HUDEP-2 (cell line): Measurements from ENCODE around the gene BCAN.

Experiments
- DNase-seq, 76 experiments: peaks; one replicate each; lab custom pipeline; 2025; ENCODE audit not compliant: unreplicated experiment in 76 of 76; lab: John Stamatoyannopoulos, UW

BCAN gene

DNA sequence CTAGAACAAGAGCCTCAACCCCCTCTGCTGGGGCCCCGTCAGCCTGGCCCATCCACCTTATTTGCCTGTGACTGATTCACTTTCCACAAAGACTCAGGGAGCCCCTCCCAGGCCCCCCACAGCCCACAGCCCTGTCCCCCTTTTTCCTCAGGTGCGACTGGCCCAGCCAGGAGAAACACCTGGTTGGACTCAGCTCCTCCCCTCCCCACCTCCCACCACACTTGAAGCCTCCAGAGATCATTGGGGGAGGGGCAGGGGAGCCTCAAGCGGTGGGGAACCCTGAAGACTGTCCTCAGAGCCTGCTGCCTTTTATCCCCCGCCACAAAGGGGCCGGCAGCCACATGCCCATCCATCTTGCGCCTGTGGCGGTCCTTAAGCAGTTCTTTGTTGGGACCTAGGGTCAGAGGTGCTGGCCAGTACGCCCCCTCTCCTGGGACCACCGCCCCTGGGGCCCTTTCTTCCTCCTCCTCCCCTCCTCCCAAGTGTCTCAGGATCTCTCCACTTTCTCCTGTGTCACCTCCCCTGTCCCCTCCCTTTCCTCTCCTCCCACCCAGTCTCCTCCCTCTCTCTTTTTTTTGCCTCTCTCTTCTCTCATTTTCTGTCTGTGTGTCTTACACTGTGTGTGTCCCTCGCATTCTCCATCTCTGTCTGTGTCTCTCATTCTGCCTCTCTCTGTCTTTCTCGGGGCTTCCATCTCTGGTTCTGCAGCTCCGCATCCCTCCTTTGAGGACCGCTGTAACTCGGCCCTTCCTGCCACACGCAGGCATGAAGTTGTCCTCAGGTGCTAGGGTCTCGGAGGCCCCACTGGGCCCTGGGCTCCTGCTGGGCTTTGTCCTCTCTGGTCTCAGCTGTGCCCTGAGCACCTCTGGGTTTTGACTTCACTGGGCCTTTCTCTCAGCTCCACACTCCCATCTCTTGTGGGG, 51.3 kb downstream of the BCAN start:
- DNase-seq: peak in 7 of 76 experiments; percentile 12 to 27 (median 18)

DNA sequence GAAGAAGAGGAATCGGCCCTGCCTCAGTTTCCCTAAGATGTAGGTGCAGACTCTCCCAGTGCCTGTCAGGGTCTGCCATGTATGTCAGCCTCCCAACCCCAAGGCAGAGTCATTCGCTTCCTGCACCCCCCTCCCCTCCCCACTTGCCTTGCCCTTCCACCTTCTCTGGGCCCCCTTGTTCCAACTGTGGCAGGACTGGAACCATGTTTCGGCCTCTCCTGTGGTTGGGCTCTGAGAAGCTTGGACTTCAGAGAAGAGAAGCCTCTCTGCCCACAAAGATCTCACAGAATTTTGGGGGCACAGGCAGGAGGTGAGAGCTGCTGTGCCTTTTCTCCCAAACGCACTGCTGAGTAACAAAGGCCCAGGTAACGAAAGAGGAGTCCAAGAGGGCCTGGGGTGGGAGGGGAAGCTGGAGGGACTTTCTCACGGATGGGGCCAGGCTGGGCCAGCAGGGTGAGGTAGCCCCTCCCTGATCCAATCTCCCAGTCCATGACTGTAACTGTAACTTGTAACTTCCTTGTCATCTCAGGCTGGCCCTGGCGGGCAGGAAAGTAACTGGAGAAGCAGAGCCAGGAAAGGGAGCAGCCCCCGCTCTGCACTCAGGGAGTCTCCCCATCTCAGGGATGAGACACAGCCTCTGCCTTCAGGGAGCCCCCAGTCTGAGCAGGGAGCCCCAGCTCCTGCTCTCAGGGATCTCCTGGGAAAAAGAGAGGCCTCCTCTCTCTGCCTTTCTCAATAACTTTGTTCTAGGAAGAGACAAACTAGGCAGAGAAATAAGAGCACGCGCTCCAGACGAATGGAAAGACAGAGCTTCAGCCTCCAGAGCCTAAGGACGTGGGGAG, 52.2 kb downstream of the BCAN start:
- no peak for DNase-seq

DNA sequence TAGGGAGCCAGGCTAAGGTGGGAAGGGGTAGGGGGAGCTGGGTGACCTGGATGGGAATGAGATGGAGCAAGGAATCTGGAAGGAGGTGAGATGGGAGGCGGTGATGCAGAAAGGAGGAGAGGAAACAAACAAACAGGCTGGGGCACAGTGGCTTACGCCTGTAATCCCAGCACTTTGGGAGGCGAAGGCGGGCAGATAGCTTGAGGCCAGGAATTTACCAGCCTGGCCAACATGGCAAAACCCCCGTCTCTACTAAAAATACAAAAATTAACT, 52.7 kb downstream of the BCAN start:
- DNase-seq: no peak

DNA sequence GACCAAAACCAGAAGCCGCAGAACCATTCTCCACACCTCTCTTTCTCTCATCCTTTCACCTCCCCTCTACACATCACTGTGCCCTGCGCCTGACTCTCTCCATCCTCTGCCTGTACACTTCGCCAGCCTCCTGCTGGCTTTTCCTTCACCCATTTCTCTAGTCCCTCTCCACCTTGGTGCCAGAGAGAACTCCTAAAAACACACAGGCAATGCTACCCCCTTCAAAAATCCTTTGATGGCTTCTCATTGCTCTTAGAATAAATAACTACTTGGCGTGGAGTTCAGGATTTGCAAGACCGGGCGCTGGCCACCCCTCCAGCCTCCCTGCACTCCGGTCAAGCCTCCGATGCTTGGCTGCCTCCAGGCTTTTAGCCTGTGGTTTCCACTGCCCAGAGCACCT, 54.8 kb downstream of the BCAN start:
- DNase-seq: no peak

DNA sequence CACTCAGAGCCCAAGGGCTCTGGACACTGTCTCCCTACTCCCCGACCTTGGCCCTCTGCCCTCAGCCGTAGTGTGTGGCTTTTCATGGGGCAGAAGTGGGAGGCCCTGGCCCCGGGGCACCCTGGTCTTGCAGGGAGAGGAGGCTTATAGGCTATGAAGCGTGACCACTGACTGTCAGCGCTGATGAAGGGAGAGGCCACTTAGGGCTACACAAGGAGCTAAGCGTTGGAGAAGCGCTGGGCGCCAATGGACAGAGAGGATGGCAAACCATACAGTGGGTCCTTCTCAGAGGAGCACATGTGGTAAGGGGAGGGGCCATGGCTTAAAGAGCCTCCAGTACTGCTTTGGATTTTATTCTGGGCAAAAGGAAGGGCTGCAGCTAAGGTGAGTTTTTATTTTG, 55.6 kb downstream of the BCAN start:
- DNase-seq: no peak

DNA sequence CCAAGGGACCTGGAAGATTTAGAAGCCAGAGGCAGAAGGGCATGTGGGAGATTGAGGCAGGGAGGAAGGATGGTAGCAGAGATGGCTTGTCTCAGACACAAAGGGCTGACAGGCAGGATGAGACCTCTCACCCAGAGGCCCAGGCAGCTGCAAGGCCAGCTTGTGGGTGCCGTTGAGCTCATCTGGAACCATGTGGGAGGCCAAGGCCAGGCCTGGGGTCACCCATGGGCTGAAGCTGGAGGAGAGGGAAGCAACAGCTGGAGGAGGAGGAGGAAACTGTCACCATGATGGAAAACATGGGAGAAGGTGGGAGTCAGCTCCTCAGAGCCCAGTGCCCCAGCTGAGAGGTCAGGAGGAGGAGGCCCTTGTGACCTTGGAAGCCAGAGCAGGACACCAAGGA, 57.1 kb downstream of the BCAN start:
- DNase-seq: no peak

DNA sequence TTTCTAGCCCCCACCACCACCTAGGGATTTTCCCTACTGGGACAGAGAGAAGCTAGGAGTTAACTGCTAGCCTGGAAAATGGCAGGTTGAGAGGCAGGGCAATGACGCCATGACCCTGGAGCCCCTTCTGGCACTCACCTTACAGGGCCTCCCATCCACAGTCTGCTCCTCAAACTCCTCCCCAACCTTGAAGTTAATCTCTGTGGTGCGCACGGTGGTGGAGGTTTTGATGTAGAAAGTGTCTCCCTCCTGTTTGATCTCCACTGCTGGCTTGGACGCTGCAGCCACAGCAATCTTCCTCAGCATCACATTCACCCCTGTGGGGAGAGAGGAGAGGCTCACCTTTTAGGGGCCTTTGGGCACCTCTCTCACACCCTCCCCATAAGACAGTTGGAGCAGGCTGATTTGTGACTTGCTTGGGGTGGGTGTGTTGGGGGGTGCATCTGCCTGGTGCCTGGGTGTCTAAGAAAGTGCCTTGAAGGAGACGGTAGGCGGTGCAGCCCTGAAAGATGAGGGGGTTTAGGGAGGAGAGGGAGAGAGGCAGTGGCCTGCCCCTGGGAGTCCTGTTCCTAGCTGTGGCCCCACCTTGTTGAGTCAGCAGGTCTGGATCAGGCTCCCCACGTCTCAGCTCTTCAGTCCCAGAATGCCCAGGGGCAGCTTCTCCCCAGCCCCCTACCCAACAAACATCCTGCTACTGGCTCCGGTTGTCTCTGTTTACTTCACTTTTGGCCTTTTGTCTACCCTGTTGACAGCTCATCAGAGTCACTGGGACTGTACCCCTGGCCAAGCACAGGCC, 59.0 kb downstream of the BCAN start:
- DNase-seq: no peak

DNA sequence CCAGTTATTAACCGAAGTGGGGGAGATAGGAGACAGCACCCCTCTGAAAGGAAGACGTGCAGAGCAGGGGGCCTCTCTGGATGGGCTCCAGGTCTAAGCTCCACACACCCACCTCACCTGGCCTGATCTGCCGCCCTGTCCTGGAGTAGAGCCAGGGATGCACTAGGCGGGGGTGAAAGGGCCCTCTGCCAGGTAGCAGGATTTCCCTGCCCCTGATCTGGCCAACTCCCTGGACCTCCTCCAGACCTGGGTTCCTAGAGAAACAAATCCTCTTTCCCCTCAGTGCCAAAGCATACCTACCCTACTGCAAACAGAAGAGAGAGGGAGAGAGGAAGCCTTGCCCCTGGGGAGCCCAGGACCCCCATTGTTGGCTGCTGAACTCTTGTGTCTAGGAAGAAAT, 61.4 kb downstream of the BCAN start:
- no peak for DNase-seq

DNA sequence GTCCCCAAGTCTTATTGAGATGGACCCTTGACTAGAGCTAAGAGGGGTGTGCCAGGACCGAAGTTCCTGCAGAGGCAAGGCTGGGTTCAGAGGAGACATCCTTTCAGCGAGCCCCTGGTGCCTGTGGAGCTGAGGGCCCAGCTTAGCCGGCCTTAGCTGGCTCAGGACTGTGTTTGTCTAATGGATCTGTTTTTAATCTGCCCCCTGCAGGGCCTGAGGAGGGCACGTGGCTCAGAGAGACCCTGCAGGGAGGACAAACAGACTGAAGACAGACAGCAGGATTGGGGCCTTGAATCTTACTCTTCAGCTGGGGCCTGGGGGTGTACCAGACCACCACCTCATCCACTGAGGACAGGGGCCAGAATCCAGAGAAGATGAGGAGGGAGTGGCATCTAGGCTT, 61.8 kb downstream of the BCAN start:
- no peak for DNase-seq

DNA sequence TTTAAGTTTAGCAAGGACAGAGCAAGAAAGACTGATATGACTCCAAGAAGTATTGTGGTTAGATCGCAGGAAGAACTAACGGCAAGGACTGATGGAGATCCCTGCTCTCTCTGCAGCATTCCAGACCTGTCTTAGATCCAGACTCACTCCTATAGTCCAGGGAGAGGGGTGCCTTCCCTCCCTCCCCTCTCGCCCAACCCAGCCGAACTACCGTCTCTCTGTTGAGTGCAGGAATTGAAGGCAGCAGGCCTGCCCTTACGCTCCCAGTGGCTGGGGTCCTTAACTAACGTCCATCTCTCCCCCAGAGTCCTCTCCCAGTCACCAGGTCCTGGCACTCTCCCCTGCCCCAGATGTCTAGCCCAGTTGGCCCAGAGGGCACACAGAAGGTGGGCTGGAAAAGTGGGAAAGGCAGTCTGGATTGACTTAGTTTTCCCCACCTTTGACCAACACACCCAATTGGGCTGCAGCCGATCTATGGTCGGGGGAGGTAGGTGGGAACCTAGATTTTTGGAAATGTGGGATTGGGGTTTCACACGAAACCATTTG, 62.3 kb downstream of the BCAN start:
- no peak for DNase-seq

DNA sequence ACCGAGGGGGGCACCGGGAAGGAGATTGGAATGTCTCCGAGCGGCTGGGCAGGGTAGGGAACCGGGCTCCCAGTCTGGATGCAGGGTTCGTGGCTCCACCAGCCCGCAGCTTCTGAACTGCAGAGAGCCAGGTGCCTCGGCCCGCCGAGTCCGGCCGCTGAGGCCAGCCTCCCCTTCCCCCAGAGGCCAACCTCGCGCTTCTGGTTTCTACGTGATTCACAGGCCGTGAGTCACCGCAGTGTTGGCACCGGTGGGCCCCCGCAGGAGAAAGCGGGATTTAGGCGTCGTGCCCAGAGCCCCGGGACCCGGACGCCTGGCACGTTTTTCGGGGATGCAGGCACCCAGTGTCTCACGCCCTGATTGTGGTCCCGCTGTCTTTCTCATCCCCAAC, 63.0 kb downstream of the BCAN start:
- DNase-seq: no peak

DNA sequence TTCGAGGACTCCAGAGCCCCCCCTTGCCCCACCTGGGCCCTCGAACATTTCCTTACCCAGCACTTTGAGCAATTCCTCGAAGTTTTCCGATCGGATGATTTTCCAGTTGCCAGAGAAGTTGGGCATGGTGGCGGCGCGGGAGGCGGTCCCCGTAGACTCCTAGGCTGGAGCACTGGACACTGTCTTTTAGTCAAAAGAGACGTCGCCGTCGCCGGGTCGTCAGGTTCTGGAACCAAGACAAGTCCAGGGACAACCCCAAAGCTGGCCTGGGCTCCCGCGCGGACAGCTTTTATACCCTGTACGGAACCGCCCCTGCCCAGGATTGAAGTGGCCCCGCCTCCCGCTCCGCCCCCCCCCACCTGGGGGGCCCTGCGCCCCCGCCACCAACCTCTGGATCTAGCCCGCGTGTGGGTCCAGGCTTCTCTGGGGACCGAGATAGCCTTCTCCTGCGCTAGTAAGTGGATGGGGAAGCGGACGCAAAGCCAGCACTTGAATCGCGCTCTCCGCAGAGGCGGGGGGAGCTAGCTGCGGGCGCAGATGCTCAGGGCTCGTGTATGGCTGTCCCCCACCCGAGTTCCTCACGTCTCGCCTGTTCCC, 63.5 kb downstream of the BCAN start, which contains the start of gene CRABP2:
TSS of gene CRABP2 (minus strand) at position 263 of the 597 bp plus-strand sequence. CDS start at position 126, 137 bp downstream.
- DNase-seq: no peak

DNA sequence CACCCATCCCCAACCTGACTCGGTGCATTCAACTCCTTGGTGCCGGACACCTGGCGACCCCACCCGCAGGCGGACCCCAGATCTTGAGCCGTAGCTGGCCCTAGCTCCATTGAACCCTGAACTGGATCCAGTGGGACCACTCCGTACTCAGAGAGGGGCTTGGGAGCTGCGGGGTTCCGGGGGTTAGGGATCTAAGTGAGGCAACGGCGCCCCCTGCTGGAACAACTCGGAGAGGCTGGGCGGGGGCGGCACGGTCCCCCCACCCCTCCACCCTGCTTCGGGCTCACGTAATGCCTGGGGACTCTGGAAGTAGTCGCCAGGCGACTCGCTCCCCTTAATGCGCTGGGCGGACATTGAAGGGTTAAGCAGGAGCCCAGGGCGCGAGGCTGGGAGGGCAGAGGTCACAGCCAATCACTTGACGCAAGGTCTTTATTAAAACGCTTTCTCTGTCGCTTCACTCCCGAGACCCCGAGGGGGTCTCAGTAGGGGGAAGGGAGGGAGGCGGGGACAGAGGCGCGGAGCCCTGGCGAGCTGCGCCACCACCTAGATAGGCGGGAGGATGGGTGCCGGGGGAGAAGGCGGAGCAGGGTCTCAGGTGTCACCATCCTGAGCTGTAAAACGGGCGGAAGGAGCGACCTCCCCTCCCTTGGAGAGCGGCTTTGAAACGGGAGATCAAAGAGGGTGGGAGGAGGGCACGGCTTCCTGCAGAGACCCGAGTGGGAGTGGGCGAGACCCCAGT, 64.2 kb downstream of the BCAN start:
- DNase-seq: peak in 20 of 76 experiments; percentile 7 to 36 (median 16)

DNA sequence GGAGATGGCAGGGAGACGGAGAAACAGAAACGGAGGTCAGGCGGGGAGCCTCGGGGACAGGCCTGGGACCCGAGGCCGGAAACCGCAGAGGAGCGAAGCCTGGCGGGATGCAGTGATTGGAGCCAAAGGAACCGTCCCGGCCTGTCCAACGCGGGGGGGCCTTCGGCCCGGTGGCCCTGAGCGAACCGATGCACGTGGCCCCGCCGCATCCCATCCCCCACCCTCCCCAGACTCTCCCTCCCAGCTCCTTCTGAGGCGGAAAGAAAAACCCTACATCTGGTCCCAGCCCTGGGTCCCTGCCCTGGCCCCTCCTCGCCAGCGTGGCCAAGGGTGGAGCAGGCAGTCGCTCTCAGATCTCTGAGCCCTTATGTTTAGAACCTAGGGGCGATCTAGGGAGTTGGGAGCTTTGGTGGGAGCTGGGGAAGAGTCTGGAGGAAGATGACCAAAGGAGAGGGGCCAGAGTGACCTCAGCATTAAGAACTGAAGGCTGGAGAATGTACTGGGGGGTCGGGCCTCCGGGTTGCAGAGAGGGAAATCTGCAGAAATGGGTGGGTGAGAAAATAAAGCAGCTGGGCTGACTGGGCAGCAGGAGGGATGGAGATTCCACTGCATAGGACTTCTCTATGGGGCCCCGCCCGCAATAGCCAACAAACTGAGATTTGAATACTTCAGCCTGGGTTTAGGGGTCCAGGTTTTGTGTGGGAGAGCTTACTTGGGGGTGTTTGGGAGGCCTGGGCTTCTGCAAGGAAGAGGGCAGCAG, 64.9 kb downstream of the BCAN start:
- no peak for DNase-seq

DNA sequence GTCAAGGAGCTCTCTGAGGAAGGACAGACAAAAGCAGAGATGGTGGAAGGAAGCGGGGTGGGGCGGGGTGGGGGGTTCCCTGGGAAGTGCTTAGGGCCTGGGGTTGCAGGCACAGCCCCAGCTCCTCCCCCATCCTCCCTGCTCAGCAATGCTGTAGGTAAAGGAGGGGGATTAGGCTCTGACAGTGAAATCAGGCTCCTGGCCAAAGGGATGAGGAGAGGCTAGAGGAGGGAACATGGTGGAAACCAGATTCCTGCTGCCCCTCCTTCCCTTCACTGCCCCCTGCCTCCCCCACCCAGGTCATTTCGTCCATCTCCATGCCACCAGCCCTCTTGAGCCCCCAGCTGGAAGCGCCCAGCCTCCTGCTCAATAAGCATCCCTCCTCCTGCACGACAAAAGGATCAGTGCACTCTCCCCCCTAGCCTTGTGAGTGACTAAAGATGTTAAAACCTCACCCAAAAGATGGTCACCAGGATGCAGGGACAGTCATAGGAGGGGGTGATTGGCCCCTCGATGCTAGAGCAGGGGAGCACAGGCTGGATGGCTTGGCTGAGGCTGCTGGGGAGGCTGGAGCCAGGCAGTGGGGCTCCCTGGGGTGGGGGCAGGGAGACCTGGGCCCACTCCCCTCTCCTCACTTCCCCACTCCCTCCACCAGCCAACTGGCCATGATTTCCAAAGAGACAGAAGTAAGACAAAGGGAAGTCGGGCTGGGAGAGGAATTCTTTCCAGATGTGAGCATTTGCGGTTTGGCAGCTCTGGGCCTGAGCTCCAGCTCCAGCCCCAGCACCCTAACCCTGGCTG, 65.7 kb downstream of the BCAN start:
- DNase-seq: no peak

DNA sequence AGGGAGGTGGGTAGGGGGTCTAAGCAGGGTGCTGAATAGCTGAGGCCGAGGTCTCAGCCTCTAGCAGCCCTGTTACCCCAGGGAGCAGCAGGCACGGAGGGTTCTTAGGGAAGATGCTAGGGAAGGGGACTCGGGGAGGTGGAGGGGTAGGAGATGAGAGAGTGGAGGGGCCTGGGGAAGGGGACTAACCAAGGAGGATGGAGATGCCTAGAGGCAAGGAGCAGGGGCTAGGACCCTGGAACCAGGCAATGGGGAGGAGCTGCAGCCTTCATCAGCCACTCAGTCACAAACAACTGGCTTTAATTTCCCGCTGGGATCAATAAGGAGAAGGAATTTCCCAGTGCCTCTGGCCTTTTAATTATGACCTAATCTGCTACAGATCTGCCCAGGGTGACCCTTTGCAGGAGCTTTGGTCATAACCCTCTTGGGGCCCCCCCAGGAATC, 66.3 kb downstream of the BCAN start:
- DNase-seq: no peak

DNA sequence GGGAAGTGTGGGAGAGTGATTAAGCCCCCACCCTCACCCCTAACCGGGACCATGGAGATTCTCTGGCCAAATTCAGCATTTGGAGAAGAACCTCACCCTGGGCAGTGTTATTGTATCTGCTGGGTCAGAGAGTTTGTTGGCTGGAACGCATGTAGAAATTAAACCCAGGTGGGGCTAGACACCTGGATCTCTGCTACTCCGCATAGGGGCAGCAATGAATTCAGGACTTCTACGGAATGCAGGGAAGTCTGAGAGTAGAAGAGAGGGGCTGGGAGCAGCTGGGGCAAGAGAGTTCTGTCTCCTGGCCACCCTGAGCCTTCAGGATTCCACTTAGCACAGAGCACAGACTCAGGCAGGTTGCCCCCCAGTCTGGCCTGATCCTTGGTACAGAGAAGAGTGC, 67.1 kb downstream of the BCAN start:
- no peak for DNase-seq
